Lower leg skin (tissue), 4 donors: ENCODE data around the gene KIF13A. TPM values are rescaled to one million over a fixed set of nuclear protein-coding genes. Genes with fewer than 3 reads are reported as not detected.

Source experiments
- DNase-seq, 2 donors: peaks; one replicate each; pipeline ENCODE4 v3.0.0-alpha.2; 2019; ENCODE audit warnings: low spot score in 2 of 2
- H3K4me3 ChIP-seq: fragments of 200-600 bp; sonication (generic); 2 replicates; pipeline ENCODE4 v1.5.1; 2017; ENCODE audit warnings: mild to moderate bottlenecking, low read depth; ENCODE audit not compliant: poor library complexity, severe bottlenecking
- POLR2A ChIP-seq, 2 donors: fragments of 450-650 bp; IDR thresholded peaks; one replicate each; pipeline ENCODE4 v1.6.1; 2016 to 2017; ENCODE audit warnings: antibody characterized with exemption in 2 of 2, mild to moderate bottlenecking in 1 of 2, moderate library complexity in 1 of 2
- WGBS, 2 donors: methylation state at CpG; one replicate each; pipeline ENCODE4 v1.1.5; 2018; 5-methylcytosine and 5-hydroxymethylcytosine counted together
- intact Hi-C: fragments of 100-400 bp; cut with DNase I; formaldehyde crosslinking; loops from one replicate; pipeline ENCODE4 v1.15.0; 2023; ENCODE audit warnings: low total_unique reads
- total RNA-seq, 4 donors: library from RNA; depleted of rRNA; stranded (reverse); fragments of >200 nt; gene quantifications; one replicate each; pipeline ENCODE4 v1.1.0, GENCODE V29; 2016
- TF ChIP-seq, protein P1 (sequence below), 3 donors: fragments of 450-650 bp; IDR thresholded peaks; one replicate each; pipeline ENCODE4 v1.5.1; 2016; ENCODE audit warnings: antibody characterized with exemption in 3 of 3, mild to moderate bottlenecking in 3 of 3, moderate library complexity in 2 of 3

The KIF13A gene
- total RNA-seq, 4 donors from 2014 or later = 54.4 to 88.5 (median 60.6) TPM

DNA sequence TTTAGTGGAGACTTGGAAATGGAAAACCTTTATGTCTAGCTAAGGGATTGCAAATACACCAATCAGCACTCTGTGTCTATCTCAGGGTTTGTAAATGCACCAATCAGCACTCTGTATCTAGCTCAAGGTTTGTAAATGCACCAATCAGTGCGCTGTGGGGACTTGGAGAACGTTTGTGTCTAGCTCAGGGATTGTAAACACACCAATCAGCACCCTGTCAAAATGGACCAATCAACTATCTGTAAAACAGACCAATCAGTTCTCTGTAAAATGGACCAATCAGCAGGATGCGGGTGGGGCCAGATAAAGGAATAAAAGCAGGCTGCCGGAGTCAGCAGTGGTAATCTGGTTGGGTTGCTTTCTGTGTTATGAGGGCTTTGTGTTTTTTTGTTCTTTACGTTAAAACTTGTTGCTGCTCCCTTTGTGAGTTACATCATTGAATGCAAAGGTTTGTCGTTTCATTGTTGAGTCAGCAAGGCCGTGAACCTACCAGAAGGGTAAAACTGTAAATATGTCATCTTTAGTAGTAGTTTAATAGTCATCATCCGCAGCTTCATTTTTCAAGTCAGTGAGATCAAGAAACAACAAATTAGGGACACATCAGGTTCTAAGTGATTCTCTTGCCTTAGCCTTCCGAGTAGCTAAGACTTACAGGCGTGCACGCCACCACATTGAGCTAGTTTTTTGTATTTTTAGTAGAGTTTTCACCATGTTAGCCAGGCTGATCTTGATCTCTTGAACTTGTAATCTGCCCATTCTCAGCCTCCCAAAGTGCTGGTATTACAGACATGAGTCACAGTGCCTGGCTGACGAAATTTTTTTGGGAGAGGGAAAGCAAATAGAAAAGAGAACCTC, 258.0 kb downstream of the KIF13A start:
- no peak for DNase-seq
- TF ChIP-seq, protein P1, sequence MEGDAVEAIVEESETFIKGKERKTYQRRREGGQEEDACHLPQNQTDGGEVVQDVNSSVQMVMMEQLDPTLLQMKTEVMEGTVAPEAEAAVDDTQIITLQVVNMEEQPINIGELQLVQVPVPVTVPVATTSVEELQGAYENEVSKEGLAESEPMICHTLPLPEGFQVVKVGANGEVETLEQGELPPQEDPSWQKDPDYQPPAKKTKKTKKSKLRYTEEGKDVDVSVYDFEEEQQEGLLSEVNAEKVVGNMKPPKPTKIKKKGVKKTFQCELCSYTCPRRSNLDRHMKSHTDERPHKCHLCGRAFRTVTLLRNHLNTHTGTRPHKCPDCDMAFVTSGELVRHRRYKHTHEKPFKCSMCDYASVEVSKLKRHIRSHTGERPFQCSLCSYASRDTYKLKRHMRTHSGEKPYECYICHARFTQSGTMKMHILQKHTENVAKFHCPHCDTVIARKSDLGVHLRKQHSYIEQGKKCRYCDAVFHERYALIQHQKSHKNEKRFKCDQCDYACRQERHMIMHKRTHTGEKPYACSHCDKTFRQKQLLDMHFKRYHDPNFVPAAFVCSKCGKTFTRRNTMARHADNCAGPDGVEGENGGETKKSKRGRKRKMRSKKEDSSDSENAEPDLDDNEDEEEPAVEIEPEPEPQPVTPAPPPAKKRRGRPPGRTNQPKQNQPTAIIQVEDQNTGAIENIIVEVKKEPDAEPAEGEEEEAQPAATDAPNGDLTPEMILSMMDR (IDR thresholded peaks at IDR 0.05) = no peak
- TF ChIP-seq POLR2A (IDR thresholded peaks at IDR 0.05) = no peak
- 74 to 82% methylated on average over 12 of the region's 12 CpGs for WGBS, 2 donors
- no peak overlapping the region for H3K4me3 ChIP-seq
- intact Hi-C loops = no loop called here

DNA sequence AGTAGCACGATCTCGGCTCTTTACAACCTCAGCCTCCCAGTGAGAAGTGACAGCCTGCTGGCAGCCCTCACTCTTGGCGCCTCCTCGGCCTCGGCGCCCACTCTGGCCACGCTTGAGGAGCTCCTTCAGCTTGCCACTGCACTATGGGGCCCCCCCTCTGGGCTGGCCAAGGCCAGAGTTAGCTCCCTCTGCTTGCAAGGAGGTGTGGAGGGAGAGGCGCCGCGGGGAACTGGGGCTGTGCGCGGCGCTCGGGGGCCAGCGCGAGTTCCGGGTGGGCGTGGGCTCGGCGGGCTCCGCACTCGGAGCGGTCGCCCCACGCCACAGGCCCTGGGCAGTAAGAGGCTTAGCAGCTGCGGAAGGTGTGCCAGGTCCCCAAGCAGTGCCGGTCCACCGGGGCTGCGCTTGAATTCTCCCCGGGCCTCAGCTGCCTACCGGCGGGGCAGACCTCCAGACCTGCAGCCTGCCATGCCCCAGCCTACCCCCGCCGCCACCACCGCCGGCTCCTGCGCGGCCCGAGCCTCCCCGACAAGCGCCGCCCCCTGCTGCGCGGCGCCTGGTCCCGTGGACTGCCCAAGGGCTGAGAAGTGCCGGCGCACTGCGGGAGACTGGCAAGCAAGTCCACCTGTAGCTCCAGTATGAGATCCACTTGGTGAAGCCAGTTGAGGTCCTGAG, 258.7 kb downstream of the KIF13A start:
- no peak for TF ChIP-seq POLR2A (IDR thresholded peaks at IDR 0.05)
- TF ChIP-seq, protein P1 (IDR thresholded peaks at IDR 0.05) = no peak
- 98% methylated on average over 19 to 46 of the region's 49 CpGs for WGBS, 2 donors

DNA sequence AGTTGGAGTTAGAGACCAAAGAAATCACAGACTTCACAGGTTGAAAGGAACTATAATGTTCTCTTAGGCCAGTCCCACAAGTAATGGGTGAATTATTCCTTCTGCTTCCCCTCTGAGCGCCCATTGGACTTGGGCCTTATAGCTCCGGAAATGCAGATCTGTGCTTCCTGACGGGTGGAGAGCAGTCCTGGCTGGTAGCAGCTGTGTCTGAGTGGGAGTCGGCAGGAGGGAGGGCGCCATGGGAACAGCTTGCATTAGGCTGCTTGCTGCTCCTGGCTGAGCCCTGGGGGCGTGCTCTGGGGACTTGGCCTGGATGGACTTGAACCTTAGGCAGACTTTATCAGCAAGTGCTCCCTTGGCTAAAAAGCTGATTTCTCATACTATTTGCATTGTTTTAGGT, 262.4 kb downstream of the KIF13A start:
- no peak overlapping the region for H3K4me3 ChIP-seq
- 36 to 39% methylated on average over 6 of the region's 6 CpGs for WGBS, 2 donors
- no peak for TF ChIP-seq POLR2A (IDR thresholded peaks at IDR 0.05)
- TF ChIP-seq, protein P1 (IDR thresholded peaks at IDR 0.05) = no peak
- intact Hi-C loops = no loop called here
- no peak for DNase-seq

More for the DNA sequence above, 258.7 kb downstream of the KIF13A start:
- no peak overlapping the region for H3K4me3 ChIP-seq
- no peak for DNase-seq
- intact Hi-C loops = no loop called here

DNA sequence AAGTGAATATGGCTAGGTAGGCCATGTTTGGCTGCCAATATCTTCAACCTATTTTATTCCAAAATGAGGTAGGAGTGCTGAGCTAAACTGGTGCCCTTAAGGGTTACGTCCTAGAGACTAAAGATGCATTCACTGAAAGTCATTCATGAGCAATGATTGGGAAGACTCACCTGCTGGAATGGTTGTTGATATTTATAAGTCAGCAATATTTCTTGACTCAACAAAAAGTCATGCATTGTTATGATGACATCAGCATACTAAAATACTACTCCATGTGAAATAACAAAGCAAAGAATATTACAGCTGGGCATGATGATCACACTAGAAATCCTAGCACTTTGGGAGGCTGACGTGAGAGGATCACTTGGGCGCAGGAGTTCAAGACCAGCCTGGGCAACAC, 263.1 kb downstream of the KIF13A start:
- 88 to 92% methylated on average over 3 of the region's 3 CpGs for WGBS, 2 donors
- TF ChIP-seq, protein P1 (IDR thresholded peaks at IDR 0.05) = no peak
- TF ChIP-seq POLR2A (IDR thresholded peaks at IDR 0.05) = no peak
- intact Hi-C loops = no loop called here
- H3K4me3 ChIP-seq = no peak overlapping the region
- DNase-seq = no peak

DNA sequence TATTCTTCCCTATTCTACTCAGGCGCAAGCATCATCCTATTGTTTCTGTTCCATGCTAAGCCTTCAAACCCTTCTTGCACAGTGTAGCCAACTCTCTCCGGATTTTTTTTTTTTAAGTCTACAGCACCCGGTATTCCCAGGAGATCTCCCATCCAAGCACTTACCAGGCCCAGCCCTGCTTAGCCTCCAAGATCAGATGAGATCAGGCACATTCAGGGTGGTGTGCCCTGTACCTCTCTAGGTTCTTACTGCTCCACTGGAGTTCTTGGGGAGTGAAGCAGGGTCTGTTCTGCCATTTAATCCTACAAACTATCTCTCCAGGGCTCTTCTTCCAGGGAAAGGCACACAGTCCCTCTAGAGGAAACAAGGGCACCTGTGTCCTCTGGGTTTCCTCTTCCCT, 265.8 kb downstream of the KIF13A start:
- TF ChIP-seq, protein P1 (IDR thresholded peaks at IDR 0.05) = no peak
- no peak for TF ChIP-seq POLR2A (IDR thresholded peaks at IDR 0.05)
- WGBS, 2 donors = 59 to 64% methylated on average over 3 of the region's 3 CpGs
- intact Hi-C loops = no loop called here
- DNase-seq = no peak
- H3K4me3 ChIP-seq = no peak overlapping the region
